GM19328 (cell line): ENCODE measurements around the gene TYW3.

ENCODE experiments used
- ATAC-seq: cut with Tn5 transposase; IDR thresholded peaks from one replicate; pipeline ENCODE4 v1.9.1; 2021; ENCODE audit warnings: mild to moderate bottlenecking, moderate library complexity; ENCODE audit not compliant: unreplicated experiment

TYW3 gene

GRCh38 chr1:74780594-74780993, 47.6 kb downstream of the TYW3 start:
- no peak for ATAC-seq

- ATAC-seq = no peak
These were observed 53.0 kb downstream of the TYW3 start for GRCh38 chr1:74785944-74786343.

- ATAC-seq = no peak
These were observed 57.5 kb downstream of the TYW3 start for GRCh38 chr1:74790453-74790852.

- ATAC-seq = no peak
These were observed 58.5 kb downstream of the TYW3 start for GRCh38 chr1:74791491-74791890.

- ATAC-seq = no peak
These were observed 66.2 kb downstream of the TYW3 start for GRCh38 chr1:74799119-74799657.

GRCh38 chr1:74811436-74812179, 78.7 kb downstream of the TYW3 start:
- ATAC-seq = peak; percentile 43

- peak; percentile 96 for ATAC-seq
These were observed 79.2 kb downstream of the TYW3 start for GRCh38 chr1:74812180-74812541.
